IPS-NIHi11 (cell line): ENCODE results near the gene CAVIN2.

Experiments
- DNase-seq: peaks from one replicate; pipeline ENCODE4 v3.0.0; 2012; ENCODE audit warnings: mixed read lengths, low spot score

CAVIN2 gene

DNA sequence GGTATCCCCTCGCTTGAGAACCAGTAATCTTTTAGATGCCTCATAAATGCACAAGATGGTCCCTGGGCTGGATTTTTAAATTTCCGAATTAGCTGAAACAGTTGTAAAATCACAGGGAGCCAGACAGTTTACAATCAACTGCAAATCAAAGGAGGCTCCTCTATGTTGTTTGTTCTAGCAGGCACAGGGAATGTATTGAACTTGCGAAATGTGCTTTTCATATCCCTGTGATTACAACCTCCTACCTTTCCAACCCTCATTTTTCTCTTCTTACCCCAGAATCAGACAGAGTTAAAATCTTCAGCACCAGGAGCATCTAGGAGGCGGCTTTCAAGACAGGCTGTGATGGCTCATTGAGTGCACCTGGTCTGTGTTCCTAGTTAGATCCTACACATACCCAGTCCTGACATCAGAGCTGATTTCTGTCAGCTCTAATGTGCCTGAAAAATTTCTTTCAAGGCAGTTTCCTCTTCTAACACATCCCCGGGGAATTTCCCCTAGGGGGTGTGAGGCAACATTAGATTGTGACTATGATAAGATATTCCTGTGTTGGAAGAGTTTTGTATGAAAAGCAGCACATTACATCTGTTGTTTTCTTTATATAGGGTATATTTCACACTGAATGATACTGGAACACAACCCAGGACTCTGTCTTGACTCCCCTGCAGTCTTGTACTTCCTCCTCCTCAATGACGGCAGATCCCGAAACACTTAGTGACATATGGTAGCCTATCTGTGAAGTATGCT lies 17.9 kb upstream of the CAVIN2 start:
- DNase-seq = no peak

DNA sequence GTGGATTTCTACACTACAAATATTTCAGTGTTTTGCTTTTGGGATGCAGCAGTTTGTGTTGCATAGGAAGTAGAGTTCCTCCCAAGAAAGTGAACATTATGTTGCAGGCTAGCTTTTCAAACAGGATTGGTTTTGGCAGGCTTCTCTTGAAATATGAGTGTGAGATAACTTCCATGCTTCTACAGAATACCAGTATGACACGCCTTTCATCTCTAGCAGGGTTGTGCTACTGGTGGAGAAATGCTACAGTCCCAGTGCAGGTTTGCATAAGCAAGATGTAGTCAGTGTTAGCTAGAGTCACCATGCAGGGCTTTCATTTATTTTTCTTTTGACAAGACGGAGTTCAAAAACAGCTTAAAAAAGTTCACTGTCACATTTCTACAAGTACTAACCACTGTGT lies 17.1 kb upstream of the CAVIN2 start:
- DNase-seq = no peak

DNA sequence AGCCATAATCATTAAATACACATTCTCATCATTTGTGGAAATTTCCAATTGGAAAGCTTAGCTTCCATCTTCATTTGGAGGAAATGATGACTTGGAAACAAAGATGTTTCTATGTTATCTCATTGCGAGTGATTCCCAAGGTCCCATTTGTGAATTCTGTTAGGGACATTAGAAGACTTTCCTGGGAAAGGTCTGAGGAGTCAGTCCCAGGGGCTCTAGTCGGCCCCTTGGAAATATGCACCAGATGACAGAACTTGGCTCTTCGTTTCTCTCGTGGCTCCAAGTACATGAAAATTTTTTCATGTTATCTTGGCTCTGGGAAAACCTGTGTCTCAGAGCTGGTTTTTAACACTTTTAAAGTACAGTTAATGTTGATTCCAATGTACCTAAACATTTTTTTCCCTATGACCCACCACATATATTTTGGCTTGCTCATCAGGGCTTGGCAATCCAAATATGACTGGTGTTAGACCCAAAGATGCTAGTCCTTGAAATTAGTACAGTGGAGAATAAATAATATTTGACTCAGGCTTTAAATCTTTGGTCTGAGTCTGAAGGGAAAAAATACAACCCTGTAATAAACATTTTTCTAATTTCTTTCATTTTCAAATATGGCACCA lies 15.4 kb upstream of the CAVIN2 start:
- no peak for DNase-seq

DNA sequence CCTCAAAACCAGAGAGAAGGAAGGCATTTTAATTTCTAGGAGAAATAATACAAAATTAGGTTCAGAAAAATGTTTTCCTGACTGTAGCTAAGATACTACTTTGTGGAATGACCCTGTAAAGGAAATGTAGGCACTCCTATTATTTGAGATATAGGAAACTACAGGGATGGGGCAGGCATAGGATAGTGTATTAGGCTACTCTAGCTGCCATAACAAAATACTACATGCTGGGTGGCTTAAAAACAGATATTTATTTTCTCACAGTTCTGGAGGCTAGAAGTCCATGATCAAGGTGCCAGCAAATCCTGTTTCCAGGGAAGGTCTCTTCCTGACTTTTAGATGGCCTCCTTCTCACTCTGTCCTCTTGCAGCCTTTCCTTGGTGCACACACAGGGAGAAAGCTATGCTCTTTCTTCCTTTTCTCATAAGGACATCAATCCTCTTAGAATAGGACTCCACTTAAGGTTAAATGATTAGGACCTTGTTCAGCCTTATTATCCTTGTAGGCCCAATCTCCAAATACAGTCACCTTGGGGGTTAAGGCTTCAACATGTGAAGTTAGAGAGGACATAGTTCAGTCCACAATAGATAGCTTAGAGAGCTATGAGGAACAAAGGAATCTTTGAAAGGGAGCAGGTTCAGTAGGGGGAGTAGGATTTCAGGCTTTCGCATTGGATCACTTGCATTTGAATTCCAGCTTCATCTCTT lies 14.0 kb upstream of the CAVIN2 start:
- no peak for DNase-seq

DNA sequence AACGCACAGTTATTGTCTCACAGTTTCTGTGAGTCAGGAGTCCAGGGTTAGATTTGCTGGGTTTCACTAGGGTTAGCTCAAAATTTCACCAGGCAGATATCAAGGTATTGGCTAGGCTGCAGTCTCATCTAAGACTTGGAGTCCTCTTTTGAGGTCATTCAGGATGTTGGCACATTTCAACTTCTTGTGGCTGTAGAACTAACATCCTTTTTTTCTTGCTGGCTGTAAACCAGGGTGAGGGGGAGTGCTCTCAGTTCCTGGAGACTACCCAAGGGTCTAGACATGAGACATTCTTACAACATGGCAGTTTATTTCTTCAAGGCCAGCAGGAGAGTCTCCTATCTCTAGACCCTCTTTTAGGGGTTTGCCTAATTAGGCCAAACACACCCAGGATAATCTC lies 12.8 kb upstream of the CAVIN2 start:
- no peak for DNase-seq

DNA sequence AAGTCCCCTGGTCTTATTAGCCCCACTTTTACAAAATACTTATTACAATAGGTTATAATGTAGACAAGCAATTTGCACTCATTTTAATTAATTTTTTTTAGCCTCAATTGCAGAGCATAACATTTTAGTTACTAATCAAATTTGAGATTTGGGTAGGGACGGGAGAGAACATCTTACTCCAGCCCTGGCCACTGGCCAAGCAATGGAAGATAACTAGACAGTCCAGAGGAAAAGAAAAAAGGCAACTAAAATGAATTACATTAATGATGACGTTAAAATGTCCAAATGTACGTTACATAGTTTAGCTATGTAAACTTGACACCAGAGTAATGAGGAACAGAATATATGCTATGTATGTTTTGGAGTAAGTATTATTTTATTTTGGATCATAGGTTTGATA lies 11.0 kb upstream of the CAVIN2 start:
- DNase-seq = no peak

DNA sequence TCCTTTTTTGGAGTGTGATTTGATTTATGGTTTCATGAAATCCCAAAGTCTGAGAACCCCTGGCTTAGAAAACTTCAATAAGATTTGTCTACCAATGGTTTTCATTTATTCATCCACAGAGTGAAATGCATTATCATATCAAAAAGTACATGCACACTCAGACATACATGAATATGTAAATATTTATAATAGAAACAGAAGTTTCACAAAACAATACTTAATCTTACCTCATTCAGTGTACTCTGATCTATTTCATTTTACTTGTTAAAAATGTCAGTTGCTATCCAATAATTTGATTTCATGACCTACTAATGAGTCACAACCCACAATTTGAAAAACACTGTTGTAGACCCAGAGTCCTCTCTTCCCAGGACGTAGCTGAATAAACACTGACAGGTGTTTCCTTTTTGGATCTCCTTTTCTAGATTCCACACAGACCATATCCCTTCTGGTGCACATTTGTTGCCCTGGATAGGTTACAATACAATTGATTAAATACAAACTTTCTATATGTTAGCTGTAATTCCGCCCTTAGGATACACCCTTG lies 10.4 kb upstream of the CAVIN2 start:
- DNase-seq = no peak

DNA sequence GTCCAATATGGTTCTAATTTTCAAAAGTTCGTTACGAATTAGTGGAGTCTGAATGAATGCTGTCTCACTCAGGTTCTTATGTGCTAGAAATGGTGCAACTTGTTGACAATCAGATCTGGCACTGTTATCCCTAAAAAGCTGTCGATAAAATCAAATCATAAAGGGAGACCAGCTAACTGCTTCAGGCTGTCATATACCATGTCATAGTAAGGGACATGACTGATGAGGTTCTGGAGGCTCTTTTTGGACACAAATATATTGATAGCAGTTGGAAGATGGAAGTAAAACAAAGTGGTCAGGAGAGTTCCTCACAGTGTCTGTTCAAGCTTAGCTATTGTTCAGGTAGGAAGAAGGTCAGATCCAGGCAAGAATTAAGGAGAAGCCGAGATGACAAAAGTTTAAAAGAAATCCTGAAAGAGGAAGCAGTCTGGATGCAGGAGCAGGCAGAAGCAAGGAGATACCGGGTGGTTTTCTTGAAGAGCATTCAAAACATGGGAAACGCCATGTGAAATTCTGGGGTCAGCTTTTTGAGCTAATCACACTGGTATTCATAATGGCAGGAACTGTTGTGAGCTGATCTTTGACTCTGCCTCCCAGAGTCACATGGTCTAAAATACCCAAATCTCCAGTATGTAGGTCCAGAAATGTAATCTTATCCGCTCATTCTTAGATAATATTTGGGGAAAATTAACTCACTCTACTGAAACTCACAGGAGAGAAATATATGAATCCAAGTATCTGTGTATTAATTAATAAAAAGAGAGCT lies 9.4 kb upstream of the CAVIN2 start:
- no peak for DNase-seq

DNA sequence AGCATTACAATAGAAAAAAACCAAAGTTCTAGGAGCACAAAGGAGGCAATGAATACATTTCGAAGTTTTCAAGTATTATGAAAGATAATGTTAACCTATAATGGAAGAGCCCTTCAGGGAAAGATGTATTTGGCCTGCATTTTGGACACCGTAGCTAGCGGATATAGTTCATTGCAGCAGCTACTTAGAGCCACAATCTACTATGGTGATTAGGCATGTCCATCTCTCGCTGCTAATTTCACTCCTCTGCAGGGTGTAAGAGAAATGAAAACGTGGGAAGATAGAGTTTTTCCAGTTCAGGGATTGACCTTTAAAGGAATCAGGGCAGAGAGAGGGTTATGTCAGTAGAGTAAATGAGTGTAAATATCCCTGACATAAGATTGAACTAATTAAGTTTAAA lies 8.5 kb upstream of the CAVIN2 start:
- no peak for DNase-seq

DNA sequence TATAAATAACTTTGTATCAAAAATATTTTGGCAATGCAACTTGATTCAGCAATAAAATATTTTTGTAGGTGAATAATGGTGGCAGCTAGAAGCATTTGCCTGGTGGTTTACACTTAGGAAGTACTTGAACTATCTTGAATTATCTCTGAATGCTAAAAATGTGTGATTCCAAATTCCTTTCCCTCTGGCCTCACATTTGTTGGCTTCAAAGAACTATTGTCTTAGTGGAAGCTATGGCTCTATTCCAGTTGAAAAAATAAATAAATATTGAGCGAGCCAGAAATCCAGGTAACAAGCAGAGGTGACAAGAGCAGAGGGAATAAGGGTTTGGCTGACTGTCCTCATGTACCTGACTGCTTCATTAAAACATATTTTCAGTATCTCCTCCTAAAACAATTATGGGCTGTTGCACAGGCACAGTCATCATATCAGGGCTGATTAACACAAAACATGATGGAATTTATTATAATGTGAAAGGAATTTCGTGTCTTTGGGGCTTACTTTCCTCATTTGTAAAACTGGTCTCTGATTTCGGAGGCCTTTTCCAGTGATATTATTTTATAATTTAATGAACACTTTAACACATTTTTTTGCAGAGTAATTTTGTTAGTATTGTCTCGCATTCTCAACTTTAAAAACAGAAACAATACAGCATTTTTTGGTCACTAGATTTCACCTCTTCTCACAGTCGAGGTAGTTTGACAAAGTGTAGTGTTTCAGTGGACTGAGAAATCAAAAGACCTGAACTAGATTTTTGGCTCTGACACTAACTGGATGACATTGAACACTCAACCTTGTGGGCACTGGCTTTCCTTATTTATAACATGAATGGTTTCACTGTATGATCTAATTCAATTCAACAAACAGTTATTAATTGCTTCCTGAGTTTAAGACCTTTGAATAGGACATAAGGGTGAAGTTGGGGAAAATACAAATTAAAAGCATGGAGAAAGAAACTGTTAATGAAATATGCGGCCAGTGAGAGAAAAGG lies 7.8 kb upstream of the CAVIN2 start:
- no peak for DNase-seq

DNA sequence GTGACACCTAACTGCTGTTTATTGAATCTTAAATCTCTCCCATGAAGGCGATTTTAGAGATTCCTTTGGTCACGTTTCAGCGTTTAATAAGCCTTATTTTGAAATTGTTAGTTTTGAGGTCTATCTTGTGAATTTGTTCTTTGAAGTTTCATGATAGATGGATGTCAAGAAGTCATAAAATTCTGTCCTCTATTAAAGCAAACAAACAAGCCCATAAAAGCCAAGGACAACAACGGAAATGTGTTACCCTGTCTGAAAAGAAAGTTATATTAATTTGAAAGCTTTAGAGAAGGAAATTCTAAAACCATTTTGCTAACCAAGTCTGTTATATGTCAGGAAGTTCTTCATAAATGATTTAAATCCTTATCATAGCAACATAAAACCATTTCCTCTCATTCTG lies 7.0 kb upstream of the CAVIN2 start:
- no peak for DNase-seq

DNA sequence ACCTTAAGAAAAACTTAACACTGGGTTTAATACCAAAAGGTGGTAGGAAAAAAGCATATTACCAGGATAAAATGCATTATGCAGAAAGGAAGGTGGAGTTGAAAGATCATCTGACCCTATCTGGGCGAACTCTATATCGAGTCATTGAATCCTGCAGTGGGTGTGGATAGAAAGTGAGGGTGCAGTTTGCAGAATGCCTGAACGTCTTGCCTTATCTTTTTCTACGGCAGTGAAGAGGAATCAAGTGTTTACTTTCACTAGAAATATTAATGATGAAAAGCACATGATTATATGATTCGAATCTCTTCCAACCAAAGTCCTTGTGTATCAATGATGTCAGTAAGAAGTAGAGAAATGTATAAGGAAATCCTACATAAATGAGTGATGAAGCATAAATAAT lies 4.3 kb upstream of the CAVIN2 start:
- no peak for DNase-seq

DNA sequence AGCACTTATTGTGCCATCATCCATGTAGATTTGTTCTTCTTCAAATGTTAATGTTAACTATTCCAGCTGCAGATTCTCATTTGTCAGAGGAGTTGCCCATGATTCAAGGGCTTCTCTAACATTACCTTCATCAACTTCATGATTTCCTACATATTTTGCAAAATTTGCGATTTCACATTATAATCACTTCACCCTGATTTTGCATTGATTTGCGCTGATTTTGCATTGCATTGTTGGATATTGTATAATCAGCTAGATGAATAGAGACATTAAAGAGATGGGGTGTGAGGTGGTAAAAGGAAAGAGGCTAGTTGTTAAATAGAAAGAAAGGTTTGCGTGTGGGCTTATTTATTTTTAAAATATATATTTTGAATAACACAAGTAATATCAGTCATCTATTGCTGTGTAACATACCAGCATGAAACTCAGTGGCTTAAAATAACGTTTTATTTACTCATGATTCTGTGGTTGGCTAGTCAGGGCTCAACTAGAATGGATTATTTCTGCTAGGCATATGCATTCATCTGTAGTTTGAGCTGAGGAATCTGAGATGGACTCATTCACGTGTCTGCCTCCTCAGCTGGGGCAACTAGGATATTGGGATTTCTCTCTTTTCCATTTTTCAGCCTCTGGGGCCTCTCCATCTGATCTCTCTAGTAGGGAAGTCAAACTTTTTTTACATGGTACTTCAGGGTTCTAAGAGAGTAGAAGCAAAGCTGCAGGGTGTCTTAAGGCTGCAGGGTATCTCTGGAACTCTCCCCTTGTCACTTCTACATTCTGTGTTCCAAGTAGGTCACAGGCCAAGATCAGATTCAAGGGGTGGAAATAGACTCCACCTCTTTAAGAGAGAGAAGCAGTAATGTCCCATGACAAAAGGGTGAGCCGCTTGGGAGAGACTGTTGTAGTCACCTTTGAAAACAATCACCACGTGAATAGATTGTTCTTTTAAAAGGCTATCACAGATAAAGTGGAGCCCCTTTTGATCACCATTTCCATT lies 2.2 kb upstream of the CAVIN2 start:
- DNase-seq = no peak

DNA sequence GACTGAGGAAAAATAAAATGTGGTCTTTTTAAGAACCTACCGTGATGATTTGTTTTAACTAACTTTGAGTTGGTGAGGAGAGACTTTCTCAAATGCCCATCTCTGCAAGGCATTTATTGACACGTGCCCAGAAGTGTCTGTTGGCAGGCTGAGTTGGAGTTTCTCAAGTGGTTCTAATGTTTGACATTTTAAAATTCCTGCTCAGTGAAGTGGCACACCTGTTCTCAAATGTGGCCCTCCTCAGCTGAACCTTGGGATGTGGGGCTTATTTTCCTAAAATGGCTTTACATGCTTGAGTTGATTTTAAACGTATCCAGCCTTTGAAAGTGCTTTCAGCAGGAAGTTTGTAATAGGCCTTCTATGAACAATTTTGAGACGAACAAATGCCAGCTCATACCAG lies 876 bp upstream of the CAVIN2 start:
- DNase-seq = no peak

DNA sequence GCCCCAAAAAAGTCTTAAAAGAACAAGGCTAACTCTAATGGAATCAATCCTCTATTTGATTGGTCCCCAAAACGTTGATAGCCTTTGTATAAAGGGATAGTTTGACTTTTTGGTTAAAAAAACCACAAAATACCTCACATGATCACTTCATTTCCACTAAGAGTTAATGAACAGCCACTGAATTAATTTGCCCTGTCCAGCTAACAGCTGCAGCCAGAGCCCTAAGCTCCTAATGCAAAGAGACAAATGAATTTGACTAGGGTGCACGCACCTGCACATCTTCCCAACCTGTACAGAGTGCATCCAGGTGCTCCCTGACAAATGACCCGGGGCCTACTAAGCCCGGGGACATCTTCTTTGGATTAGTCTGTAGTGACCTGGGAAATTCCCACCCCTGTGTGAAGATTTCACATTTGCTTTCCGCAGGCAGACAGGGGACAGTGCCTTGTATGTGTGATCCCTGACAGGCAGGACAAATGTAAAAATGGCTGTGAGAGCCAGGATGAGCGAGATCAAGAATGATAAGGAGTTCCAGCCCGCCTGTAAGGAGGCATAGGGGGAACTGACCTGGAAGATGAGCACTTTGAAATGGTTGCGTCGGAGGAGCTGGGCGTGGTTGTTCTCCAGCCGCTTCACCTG lies 893 bp downstream of the CAVIN2 start:
- DNase-seq = no peak

DNA sequence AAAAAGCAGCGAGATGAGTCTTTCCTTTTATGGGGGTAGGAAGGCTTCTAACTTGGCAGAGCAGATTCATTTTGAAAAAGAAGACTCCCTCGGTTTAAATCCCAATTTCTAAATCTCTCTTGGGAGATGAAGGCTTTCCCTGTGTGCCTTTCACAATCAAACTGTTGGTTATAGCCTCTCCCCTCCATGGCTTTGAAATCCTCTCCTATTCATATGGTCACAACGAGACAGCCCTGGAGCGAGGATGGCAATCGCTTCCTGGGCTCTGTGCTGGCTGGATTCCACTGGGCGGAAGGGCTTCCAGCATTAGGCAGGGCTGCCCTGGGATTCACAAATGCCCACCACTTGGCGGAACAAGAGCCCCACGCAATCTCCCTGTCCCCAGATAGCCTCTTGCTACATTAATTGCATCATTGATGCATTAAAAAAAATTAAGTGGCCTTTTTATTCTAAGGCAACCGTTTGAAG lies 1.6 kb downstream of the CAVIN2 start:
- DNase-seq = peak; percentile 23

DNA sequence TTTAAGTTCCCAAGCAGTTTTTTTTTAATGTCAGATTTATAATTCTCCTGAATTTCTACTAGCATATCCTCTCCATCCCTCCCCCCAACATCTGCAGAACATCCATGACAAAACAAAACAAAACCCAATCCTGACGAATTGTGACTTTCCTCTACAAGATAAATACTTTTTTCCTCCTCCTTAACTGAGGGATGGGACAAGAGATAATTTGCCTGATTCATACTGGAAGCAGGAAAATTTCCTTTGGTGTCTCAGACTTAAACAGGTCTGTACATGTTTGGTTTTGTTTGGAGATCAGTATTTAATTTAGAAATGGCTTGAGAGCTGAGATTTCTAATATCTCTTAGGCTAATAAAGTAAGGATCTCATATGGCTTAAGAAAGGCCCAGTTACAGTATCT lies 2.2 kb downstream of the CAVIN2 start:
- no peak for DNase-seq

DNA sequence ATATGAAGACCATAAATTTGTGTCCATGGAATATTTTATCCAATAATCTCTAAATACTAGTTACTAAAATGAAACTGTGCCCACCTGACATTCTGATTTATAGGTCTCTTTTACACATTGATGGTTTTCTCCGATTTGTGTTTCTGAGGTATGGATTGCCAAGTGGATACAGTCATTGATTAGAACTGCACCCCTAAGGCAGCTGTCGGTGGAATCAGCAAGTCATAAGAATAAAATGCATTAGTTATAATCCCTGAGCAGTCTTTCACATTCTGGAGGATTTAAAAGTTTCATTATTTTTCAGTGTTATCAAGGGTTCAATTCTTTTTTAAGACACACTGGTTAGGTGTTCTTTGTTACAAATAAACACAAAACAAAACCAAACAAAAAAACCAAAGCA lies 6.0 kb downstream of the CAVIN2 start:
- no peak for DNase-seq
